22Rv1 (cell line): ENCODE measurements around the gene TRIM29.

ENCODE experiments used
- ZFX ChIP-seq: fragments of 450-650 bp; IDR thresholded peaks from 2 replicates; pipeline ENCODE4 v1.6.1; 2017; ENCODE audit warnings: antibody characterized with exemption, borderline replicate concordance
- TF ChIP-seq, protein P1 (sequence below): fragments of 450-650 bp; IDR thresholded peaks from 2 replicates; pipeline ENCODE4 v1.5.1; 2017; ENCODE audit warnings: mild to moderate bottlenecking

DNA sequence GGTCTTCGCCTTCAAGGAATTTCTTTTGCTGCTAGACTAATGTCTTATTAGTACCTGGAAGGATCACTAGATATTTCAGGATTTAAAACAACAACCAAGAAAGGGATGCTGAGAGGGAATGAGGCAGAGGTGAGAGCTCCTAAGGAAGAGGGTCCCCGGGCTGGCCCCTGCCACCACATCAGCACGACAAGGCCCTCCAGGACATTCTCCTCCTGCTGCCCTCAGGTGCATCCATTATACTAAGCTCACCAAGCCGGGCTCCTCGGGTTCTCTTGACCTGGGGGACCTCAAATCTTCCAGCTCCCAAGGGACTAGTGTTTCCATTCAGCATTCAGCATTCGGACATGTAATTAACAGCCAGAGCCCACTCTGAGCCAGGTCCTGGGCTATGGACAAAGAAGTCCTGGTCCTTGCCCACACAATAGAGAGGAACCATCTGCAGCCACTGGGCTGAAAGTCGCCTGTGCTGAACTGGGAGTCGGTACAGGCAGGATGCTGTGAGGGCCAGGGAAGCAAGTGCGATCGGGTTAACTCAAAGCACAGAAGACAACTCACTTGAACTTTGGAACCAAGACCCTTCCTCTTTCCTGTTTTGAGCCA, 43.6 kb upstream of the TRIM29 start:
- TF ChIP-seq, protein P1, sequence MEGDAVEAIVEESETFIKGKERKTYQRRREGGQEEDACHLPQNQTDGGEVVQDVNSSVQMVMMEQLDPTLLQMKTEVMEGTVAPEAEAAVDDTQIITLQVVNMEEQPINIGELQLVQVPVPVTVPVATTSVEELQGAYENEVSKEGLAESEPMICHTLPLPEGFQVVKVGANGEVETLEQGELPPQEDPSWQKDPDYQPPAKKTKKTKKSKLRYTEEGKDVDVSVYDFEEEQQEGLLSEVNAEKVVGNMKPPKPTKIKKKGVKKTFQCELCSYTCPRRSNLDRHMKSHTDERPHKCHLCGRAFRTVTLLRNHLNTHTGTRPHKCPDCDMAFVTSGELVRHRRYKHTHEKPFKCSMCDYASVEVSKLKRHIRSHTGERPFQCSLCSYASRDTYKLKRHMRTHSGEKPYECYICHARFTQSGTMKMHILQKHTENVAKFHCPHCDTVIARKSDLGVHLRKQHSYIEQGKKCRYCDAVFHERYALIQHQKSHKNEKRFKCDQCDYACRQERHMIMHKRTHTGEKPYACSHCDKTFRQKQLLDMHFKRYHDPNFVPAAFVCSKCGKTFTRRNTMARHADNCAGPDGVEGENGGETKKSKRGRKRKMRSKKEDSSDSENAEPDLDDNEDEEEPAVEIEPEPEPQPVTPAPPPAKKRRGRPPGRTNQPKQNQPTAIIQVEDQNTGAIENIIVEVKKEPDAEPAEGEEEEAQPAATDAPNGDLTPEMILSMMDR = no peak
- no peak for TF ChIP-seq ZFX
